GM21737 (cell line): Measurements from ENCODE around the gene TNFRSF8.

Experiments used
- ATAC-seq: cut with Tn5 transposase; IDR thresholded peaks from one replicate; pipeline ENCODE4 v1.9.1; 2021; ENCODE audit warnings: mild to moderate bottlenecking, moderate library complexity; ENCODE audit not compliant: unreplicated experiment

Gene TNFRSF8

GRCh38 chr1:12172042-12172851, 109.1 kb downstream of the TNFRSF8 start:
- ATAC-seq = no peak

- no peak for ATAC-seq
Measured at GRCh38 chr1:12173041-12173509, 110.0 kb downstream of the TNFRSF8 start.

- no peak for ATAC-seq
Measured at GRCh38 chr1:12173631-12174121, 110.6 kb downstream of the TNFRSF8 start.

GRCh38 chr1:12174924-12175810, 112.1 kb downstream of the TNFRSF8 start:
- no peak for ATAC-seq

GRCh38 chr1:12176298-12177118, 113.4 kb downstream of the TNFRSF8 start:
- no peak for ATAC-seq

GRCh38 chr1:12177156-12177998, 114.3 kb downstream of the TNFRSF8 start:
- ATAC-seq = no peak

GRCh38 chr1:12177999-12178441, 114.9 kb downstream of the TNFRSF8 start:
- ATAC-seq = no peak

- no peak for ATAC-seq
Measured at GRCh38 chr1:12178511-12178910, 115.4 kb downstream of the TNFRSF8 start.

- ATAC-seq = no peak
Measured at GRCh38 chr1:12179111-12179519, 116.0 kb downstream of the TNFRSF8 start.

GRCh38 chr1:12179676-12180075, 116.6 kb downstream of the TNFRSF8 start:
- ATAC-seq = no peak

- ATAC-seq = no peak
Measured at GRCh38 chr1:12180315-12180714, 117.2 kb downstream of the TNFRSF8 start.

GRCh38 chr1:12180903-12181302, 117.8 kb downstream of the TNFRSF8 start:
- ATAC-seq = no peak

- ATAC-seq = no peak
Measured at GRCh38 chr1:12181568-12181967, 118.5 kb downstream of the TNFRSF8 start.

- no peak for ATAC-seq
Measured at GRCh38 chr1:12182410-12182984, 119.4 kb downstream of the TNFRSF8 start.

- no peak for ATAC-seq
Measured at GRCh38 chr1:12183095-12183794, 120.1 kb downstream of the TNFRSF8 start.

- ATAC-seq = no peak
Measured at GRCh38 chr1:12184008-12184681, 121.0 kb downstream of the TNFRSF8 start.

- no peak for ATAC-seq
Measured at GRCh38 chr1:12185036-12185917, 122.2 kb downstream of the TNFRSF8 start.
